ENCODE results near the gene MCOLN1.
A peak's percentile ranks its signal among the peaks of the same experiment; 100 is the strongest.

The MCOLN1 gene

DNA sequence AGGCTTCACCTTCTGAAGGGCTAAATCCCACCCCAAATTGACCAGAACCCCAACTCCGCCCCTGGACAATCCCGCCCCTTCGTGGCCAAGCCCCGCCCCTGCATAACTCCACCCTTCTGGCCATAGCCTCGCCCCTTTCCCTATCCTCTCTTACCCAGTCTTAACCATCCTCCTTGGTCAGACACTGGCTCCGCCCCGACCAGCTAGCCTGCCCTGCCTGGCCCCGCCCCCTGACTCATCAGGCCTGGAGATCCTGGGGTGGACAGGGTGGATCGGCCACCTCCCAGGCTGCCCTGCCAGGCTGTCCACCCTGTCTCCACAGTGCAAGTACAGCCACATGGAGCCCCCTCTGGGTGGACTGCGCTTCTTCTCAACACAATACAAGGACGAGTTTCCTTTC is 14.5 kb upstream of the MCOLN1 start:
- H3K27ac ChIP-seq: no peak overlapping the region
- TF ChIP-seq, protein P1, sequence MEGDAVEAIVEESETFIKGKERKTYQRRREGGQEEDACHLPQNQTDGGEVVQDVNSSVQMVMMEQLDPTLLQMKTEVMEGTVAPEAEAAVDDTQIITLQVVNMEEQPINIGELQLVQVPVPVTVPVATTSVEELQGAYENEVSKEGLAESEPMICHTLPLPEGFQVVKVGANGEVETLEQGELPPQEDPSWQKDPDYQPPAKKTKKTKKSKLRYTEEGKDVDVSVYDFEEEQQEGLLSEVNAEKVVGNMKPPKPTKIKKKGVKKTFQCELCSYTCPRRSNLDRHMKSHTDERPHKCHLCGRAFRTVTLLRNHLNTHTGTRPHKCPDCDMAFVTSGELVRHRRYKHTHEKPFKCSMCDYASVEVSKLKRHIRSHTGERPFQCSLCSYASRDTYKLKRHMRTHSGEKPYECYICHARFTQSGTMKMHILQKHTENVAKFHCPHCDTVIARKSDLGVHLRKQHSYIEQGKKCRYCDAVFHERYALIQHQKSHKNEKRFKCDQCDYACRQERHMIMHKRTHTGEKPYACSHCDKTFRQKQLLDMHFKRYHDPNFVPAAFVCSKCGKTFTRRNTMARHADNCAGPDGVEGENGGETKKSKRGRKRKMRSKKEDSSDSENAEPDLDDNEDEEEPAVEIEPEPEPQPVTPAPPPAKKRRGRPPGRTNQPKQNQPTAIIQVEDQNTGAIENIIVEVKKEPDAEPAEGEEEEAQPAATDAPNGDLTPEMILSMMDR (IDR thresholded peaks at IDR 0.05): no peak
- H3K4me3 ChIP-seq: no peak overlapping the region
- DNase-seq (ENCODE audit: low spot score): peak; percentile 85

DNA sequence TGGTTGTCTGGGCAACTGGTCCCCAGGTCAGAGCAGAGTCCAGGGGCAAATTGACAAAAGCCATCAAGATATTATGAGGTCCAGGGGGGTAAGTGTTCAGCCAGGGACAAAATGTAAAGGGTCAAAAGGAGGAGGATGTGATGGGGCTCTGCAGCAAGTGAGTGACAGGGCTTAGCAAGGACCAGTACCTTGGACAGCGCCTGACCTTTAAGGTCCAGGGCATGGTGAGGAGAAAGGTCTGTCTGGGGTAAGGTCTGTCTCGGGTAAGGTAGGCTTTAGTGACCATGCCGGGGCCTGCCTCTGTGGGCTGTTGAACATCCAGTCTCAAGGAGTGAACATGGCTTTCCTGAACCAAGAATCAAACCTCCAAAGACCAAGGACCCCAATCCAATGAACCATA is 12.8 kb upstream of the MCOLN1 start:
- TF ChIP-seq, protein P1 (IDR thresholded peaks at IDR 0.05): no peak
- Histone ChIP-seq H3K4me3 (no peak overlapping the region), H3K27ac (no peak overlapping the region)
- DNase-seq (ENCODE audit: low spot score): no peak

DNA sequence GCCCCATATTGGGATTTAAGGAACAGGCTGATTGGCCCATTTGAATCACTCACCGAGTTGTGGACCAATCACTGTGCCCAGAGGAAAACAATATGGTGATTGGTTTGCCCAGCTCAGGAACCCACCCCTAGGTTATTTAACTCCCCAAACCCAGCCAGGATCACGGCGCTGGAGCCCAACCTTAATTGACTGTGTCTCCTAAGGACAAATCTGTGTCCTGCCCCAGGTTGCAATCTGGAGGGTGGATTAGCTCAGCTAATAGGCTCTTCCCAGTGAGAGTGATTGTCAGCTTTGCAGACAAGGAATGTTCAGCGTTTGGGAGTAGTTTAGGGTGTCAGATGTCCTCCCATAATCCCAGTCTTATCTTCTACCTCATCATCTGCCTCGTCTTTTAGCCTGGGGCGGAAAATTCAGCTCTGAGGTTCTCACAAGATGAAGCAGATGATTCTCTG is 10.0 kb upstream of the MCOLN1 start:
- TF ChIP-seq, protein P1 (IDR thresholded peaks at IDR 0.05): no peak
- Histone ChIP-seq H3K4me3 (no peak overlapping the region), H3K27ac (no peak overlapping the region)
- no peak for DNase-seq (ENCODE audit: low spot score)

DNA sequence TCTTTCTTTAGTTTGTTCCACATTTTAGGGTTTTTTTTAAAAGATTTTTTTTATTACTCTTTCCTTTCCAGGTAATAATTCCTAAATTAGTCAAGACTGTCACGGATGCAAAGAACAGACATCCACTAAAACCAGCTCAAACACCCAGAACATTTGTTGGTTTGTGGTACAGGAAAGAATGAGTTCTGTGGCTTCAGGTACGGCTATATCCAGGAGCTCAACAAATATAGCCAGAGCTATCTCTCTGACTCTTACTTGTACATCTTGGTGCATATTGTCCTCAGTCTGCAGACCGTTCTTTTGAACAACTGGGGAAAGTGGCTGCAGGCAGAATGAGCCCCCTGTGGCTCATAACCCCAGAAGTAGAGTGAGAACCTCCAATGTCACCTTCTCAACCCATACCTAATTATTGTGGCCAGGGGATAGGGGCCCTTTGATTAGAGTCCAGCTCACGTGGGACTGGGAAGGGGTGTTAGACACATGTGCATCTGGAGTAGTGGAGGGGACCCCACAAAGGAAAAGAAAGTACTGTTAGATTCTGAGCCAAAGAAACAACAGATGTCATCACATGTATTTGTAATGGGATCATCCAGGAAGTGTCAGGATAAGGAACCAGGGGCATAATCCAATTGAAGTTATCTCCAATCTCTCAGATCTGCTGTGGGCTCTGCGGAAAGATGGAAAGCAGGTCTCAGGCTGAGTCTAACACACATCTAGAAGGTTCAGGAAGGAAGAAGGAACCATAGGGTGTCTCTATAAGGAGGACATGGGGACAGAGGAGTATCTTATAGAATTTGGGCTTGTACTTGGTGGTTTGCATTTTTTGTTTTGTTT is 8.4 kb upstream of the MCOLN1 start:
- Histone ChIP-seq H3K4me3 (no peak overlapping the region), H3K27ac (peak overlapping the region; percentile 93 to 96)
- TF ChIP-seq, protein P1 (IDR thresholded peaks at IDR 0.05): no peak

DNA sequence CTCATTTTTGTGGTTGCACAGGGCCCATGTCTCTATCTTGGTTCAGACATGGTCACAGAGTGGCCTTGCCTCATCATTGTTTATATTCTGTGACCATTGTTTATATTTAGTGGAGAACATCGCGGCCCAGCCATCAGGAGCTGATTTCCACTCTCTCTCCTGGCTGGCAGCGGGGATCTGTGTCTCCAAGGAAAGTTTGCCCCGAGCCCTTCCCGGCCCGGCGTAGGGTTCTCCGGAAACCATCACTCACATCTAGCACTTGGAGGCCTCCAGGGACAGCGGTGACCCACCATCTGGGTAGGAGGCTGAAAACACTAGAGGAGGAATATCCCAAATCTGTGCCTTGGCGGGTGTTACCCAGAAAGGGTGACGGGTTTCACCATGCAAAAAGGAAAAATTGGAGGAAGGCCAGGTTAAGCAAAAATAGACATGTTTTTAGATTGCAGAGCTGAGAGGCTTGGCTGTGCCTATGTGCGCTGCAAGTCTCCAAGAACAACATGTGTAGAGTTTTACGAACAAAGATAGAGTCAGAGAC is 7.2 kb upstream of the MCOLN1 start:
- TF ChIP-seq, protein P1 (IDR thresholded peaks at IDR 0.05): no peak
- peak overlapping the region; percentile 95 for H3K4me3 ChIP-seq
- peak; percentile 92 for DNase-seq (ENCODE audit: low spot score)
- H3K27ac ChIP-seq: peak overlapping the region; percentile 93 to 96

More for the DNA sequence above, 8.4 kb upstream of the MCOLN1 start:
- DNase-seq (ENCODE audit: low spot score): no peak

DNA sequence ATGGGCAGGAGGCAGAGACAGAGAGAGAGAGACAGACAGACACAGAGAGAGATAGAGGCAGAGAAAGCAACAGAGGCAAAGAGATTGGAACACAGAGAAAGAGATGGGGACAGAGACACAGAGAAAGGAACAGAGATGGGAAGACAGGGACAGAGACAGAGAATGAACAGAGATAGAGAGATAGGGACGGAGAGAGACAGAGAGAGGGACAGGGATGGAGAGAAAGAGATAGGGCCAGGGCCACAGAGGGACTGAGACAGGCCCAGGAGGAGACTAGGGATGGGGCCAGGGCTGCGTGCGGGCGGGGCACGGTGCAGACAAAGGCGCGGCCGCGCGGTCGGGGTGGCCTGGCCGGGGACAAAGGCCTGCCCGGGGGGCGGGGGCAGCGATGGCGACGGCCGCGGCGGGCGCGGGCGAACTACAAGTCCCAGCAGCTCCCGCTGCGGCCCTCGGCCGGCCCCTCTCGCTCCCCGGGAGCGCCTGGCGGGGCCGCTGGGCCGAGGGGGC is 6.7 kb upstream of the MCOLN1 start, which contains the start of gene ZNF358:
Gene ZNF358, plus strand, starts transcription at position 459 of the 507 bp plus-strand sequence. CDS start 3,140 bp downstream, outside the sequence.
- H3K4me3 ChIP-seq: peak within 1 kb of the TSS; percentile 95
- DNase-seq (ENCODE audit: low spot score): peak; percentile 82
- TF ChIP-seq, protein P1 (IDR thresholded peaks at IDR 0.05): no peak
- peak within 1 kb of the TSS; percentile 93 to 96 for H3K27ac ChIP-seq
